HG03139 (cell line): ENCODE data around the gene CFD.
"Not testable (repeated sequence)": the region's sequence is repeated elsewhere in the genome, so short reads cannot be mapped to it uniquely, and the experiment has no call there.

ENCODE experiments used
- ATAC-seq: cut with Tn5 transposase; IDR thresholded peaks from one replicate; pipeline ENCODE4 v1.9.1; 2021; ENCODE audit not compliant: unreplicated experiment

CFD gene

GRCh38 chr19:870963-871401 lies 11.5 kb downstream of the CFD start:
- ATAC-seq: no peak

- no peak for ATAC-seq
Measured at GRCh38 chr19:871446-872265, 12.2 kb downstream of the CFD start.

- ATAC-seq: no peak
Measured at GRCh38 chr19:872266-872951, 12.9 kb downstream of the CFD start.

GRCh38 chr19:873084-873483 lies 13.6 kb downstream of the CFD start:
- ATAC-seq: no peak

- ATAC-seq: no peak
Measured at GRCh38 chr19:873561-874041, 14.1 kb downstream of the CFD start.

GRCh38 chr19:875265-875879 lies 15.9 kb downstream of the CFD start:
- no peak for ATAC-seq

- ATAC-seq: no peak
Measured at GRCh38 chr19:876089-876488, 16.6 kb downstream of the CFD start.

GRCh38 chr19:876780-877314 lies 17.4 kb downstream of the CFD start:
- ATAC-seq: no peak

GRCh38 chr19:877992-878660 lies 18.7 kb downstream of the CFD start:
- not testable (repeated sequence) for ATAC-seq

GRCh38 chr19:878751-879561 lies 19.5 kb downstream of the CFD start:
- not testable (repeated sequence) for ATAC-seq

GRCh38 chr19:879711-880438 lies 20.4 kb downstream of the CFD start:
- no peak for ATAC-seq

- ATAC-seq: no peak
Measured at GRCh38 chr19:881385-882071, 22.1 kb downstream of the CFD start.

- ATAC-seq: no peak
Measured at GRCh38 chr19:882871-883497, 23.5 kb downstream of the CFD start.

- no peak for ATAC-seq
Measured at GRCh38 chr19:883661-884211, 24.3 kb downstream of the CFD start.

- ATAC-seq: no peak
Measured at GRCh38 chr19:884420-885211, 25.2 kb downstream of the CFD start.

GRCh38 chr19:885536-886224 lies 26.2 kb downstream of the CFD start:
- no peak for ATAC-seq

GRCh38 chr19:887072-887471 lies 27.6 kb downstream of the CFD start:
- no peak for ATAC-seq
